ENCODE measurements around the gene C1orf87.

C1orf87 gene

GRCh38 chr1:60059468-60059867 is 14.1 kb downstream of the C1orf87 start:
- no peak for DNase-seq (ENCODE audit: low spot score)

DNA sequence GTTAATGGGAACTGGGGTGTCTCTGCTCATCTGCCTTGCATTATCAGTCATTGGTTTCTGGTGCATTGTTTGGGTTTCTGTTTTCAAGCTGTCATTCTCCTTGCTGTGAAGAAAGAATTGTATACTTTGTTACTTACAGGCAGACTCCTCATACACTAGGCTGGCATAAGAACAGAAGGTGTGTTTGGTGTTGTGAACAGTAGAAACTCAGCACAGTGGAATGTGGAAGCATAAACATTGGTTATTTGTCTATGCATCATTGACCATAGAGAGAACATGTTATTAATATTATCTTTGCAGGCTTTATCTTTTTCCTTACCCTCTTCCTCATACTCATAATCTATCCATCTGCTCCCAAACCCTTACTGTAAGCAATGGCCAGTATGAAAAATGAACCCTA is 18.2 kb downstream of the C1orf87 start:
- no peak for DNase-seq (ENCODE audit: low spot score)

GRCh38 chr1:60054374-60054773 is 19.2 kb downstream of the C1orf87 start:
- no peak for DNase-seq (ENCODE audit: low spot score)

DNA sequence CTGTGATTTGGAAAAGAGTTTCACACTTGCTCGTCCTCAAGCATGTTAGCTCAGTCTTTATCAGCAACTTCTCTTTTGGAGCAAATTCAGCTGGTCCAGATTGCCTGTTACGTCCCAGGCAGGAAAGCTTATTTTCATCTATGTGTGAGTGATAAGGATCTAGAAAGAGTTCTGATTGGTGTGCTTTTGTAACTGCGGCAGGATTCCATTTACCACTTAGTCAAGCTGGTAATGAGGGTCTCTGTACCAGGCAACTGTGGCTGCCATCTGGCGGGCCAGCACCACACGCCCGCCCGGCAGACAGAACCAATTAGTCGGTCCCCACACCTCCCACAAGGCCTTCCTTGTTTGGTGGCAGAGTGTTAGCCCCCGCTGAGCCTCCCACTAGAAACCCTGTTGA is 21.0 kb downstream of the C1orf87 start:
- DNase-seq (ENCODE audit: low spot score) = no peak

DNA sequence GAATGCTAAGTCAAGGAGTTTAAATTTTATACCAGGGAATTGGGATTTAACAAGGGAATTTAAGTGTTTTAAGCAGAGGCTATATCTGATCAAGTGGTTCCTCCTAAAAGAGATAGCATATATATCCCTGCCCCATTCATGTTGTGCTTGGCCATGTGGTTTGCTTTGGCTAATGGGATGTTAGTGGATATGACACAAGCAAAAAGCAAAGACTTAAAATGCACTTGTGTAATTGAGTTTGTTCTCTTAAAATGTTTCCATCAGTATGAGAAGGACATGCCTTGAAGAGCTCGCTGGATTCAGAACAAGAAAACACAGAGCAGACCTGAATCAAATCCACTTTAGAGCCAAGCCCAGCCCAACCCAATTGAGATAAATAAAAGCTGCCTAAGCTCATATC is 22.4 kb downstream of the C1orf87 start:
- DNase-seq (ENCODE audit: low spot score) = no peak

DNA sequence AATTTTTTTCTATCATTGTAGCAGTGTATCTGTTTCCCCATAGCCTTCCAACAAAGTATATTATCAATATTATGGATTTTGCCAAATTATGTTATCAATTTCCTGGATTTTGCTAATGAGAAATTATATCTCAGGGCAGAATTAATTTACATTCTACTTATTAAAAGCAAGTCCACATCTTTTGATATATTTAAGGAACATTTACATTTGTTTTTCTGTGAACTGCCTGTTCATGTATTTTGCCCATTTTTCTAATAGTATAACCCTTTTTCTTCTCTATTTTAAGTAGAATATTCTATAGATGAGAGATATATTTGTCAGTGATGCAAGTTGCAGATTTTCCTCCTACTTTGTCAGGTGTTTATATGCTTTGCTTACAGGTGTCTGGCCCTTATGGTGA is 24.4 kb downstream of the C1orf87 start:
- no peak for DNase-seq (ENCODE audit: low spot score)

- DNase-seq (ENCODE audit: low spot score) = no peak
Observed at GRCh38 chr1:60044881-60045280, 28.7 kb downstream of the C1orf87 start.

GRCh38 chr1:60041783-60042182 is 31.8 kb downstream of the C1orf87 start:
- no peak for DNase-seq (ENCODE audit: low spot score)

DNA sequence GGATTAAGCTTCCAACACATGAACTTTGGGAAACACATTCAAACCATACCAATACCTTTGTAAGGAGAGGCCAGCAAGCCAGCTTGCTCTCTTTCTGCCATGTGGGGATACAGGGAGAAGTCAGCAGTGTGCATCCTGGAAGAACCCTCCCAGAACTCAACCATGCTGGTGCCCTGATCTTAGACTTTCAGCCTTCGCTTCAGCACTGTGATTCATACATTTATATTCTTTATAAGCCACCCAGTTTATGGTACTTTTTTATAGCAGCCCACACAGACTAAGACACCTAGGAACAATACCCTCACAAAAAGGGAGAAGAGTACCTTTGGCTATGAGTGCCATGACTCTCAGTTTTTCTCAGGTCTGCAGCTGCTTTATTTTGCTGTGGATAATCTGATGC is 35.9 kb downstream of the C1orf87 start:
- no peak for DNase-seq (ENCODE audit: low spot score)

- DNase-seq (ENCODE audit: low spot score) = no peak
Observed at GRCh38 chr1:60036856-60037460, 36.6 kb downstream of the C1orf87 start.

- DNase-seq (ENCODE audit: low spot score) = no peak
Observed at GRCh38 chr1:60035921-60036320, 37.6 kb downstream of the C1orf87 start.

DNA sequence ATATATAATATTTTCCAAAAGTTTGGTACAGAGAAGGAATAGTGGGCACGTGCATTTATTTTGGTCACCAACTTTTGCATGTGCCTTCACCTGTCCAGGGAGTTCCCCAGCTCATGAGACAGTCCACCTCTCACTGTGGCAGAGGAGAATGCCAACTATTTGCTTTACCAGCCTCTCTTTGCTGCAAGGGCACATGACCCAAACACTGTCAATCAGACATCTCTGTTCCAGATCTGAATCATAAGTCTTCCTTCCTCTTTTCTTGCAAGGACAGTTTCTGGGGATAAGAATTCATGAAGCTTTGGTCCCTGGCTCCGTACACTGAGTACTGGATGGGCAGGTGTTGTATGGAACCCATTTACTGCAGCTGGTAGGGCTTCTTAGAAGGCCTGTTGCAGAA is 38.6 kb downstream of the C1orf87 start:
- no peak for DNase-seq (ENCODE audit: low spot score)

DNA sequence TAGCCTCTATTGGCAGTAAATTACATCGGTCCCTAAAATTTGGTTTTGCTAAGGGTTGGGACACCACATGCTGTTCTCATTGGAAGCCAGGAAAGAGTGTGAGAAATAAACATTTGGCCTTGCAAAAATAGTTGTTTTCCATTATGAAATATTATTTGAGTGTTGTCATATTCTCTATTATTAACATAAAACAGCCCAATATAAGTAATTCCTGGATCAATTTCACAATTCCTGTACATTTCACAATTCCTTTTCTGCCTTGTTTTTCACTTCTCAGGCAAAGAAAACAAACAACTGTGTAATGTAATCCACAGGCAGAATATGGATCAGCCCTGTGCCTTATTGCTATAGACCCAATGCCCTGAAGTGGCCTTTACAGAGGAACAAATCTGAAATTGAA is 40.5 kb downstream of the C1orf87 start:
- DNase-seq (ENCODE audit: low spot score) = no peak

GRCh38 chr1:60031146-60031545 is 42.4 kb downstream of the C1orf87 start:
- DNase-seq (ENCODE audit: low spot score) = no peak

GRCh38 chr1:60025552-60025951 is 48.0 kb downstream of the C1orf87 start:
- DNase-seq (ENCODE audit: low spot score) = no peak

DNA sequence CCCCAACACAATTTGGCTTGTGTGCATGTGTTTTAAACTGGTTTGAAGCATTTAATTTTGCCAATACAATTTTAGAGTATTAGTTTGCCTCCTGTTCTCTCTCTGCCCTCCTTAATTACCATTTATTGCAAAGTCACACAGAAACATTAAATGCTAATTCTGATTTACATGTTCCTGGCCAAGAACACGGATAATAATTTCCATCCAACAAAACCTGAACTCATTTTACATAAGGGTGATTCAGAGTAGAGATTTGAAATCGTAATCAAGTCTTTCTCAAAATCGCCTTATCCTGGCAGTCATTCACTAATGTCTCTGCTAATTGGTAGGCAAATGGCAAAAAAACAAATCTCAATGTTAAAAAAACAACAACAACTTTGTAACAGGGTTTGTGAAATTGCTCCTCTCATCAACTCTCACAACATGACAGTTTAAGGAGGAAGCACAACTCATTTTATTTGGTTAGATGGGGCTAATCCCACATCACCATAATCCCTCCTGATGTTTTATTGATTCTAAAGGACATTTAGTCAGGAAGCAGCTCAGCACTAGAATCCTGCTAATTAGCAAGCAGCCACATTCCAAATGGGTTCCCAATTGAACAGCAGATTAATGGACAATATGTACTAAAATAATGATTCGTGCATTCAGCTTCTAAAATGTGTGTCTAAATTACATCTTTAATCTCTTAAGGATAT is 55.9 kb downstream of the C1orf87 start:
- DNase-seq (ENCODE audit: low spot score) = no peak

- DNase-seq (ENCODE audit: low spot score) = no peak
Observed at GRCh38 chr1:60010690-60011089, 62.9 kb downstream of the C1orf87 start.

GRCh38 chr1:60008500-60008899 is 65.1 kb downstream of the C1orf87 start:
- no peak for DNase-seq (ENCODE audit: low spot score)

DNA sequence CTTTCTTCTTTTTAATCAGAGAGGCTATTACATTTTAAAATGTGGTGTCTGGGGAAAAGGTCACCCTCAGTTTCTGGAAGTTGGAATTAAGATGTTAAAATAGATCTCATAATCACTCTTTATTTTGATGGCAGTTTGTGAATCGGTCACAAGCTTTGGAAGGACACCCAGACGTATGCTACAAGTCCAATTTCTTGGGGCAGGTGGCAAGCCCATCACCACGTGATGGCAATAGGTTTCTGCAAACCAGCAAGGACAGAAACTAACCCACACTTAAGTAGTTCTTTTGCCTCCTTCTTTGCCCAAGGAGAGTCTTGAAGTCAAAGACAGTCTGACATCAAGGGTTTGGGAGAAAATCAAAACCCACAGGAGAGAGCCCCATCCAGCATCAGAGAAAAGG is 72.9 kb downstream of the C1orf87 start:
- no peak for DNase-seq (ENCODE audit: low spot score)

DNA sequence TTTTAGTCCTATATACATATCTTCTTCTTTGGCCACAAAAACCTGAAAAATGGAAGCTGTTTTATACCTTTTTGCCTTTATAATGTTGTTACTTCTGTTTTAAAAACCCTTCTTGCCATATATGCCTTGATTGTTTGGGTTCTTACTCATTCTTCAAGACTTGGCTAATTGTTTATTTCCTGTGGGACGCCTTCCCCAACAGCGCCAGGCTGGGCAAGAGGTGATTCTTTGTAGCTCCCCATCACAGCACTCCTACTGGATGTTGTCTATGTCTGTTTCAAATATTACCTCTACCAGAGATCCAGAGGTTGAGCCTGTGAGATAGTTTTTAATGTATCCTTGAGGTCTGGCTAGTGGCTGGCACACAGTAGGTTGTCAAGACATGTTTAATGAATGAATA is 73.8 kb downstream of the C1orf87 start:
- no peak for DNase-seq (ENCODE audit: low spot score)

- no peak for DNase-seq (ENCODE audit: low spot score)
Observed at GRCh38 chr1:59999006-59999405, 74.6 kb downstream of the C1orf87 start.

DNA sequence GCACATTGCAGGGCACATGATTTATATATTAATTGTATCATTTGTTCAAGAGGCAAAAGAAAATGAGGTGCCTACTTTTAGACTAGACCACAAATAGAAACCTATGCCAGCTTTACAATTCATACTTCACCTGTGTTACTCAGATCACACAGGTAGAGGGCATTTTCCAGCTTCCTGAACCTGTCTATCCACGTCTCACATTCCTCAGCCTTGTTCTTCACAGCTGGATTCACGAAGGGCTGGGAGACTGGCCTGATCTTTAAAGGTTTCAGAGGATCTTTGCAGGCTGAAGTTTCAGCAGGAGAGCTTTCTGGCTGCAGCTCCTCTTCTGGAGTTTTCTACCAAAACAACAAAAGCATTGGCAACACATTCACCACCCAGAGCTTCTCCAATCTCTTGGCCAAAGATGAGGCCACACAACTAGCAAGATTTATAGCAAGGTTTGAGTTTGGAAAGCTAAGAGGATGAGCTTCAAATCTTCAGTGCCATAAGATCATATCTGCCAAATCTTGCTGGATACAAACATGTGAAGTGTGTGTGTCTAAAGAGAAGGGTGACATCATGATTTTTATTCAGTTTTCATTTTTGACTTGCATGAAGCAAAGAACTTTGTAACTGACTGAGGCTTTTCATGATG is 76.0 kb downstream of the C1orf87 start:
- no peak for DNase-seq (ENCODE audit: low spot score)

GRCh38 chr1:59994302-59995198 is 79.0 kb downstream of the C1orf87 start:
- no peak for DNase-seq (ENCODE audit: low spot score)

Measured in D341Med (cell line).